ENCODE measurements around the gene ZBTB17.

Gene ZBTB17

GRCh38 chr1:16019644-16020277 is 43.9 kb upstream of the ZBTB17 start:
- TF ChIP-seq RAD21 (IDR thresholded peaks at IDR 0.05; ENCODE audit: low read depth) (no peak), TEAD4 (IDR thresholded peaks at IDR 0.05) (no peak), CREB1 (IDR thresholded peaks at IDR 0.05; ENCODE audit: low read depth) (no peak), TCF12 (IDR thresholded peaks at IDR 0.05; ENCODE audit: low read depth) (no peak), ZBTB7A (IDR thresholded peaks at IDR 0.05; ENCODE audit: low read depth) (no peak), MAX (IDR thresholded peaks at IDR 0.05) (no peak), EGR1 (IDR thresholded peaks at IDR 0.05) (no peak), YY1 (IDR thresholded peaks at IDR 0.05; ENCODE audit: low read depth) (no peak), NFIC (IDR thresholded peaks at IDR 0.05) (no peak), TAF1 (IDR thresholded peaks at IDR 0.05; ENCODE audit: low read depth) (no peak), USF1 (IDR thresholded peaks at IDR 0.05) (no peak), FOXM1 (IDR thresholded peaks at IDR 0.05; ENCODE audit: borderline replicate concordance, low read depth) (no peak), EP300 (IDR thresholded peaks at IDR 0.05; ENCODE audit: borderline replicate concordance) (no peak), REST (IDR thresholded peaks at IDR 0.05; ENCODE audit: low read depth) (no peak), CEBPB (IDR thresholded peaks at IDR 0.05) (no peak)

GRCh38 chr1:16018749-16019643 is 43.1 kb upstream of the ZBTB17 start:
- TF ChIP-seq NFIC (IDR thresholded peaks at IDR 0.05) = no peak
- TF ChIP-seq TAF1 (IDR thresholded peaks at IDR 0.05; ENCODE audit: low read depth) = no peak
- TF ChIP-seq MAX (IDR thresholded peaks at IDR 0.05) = no peak

GRCh38 chr1:16018308-16018707 is 42.4 kb upstream of the ZBTB17 start:
- TF ChIP-seq FOXM1 (IDR thresholded peaks at IDR 0.05; ENCODE audit: borderline replicate concordance, low read depth) = no peak

- TF ChIP-seq YY1 (IDR thresholded peaks at IDR 0.05; ENCODE audit: low read depth) (no peak), USF1 (IDR thresholded peaks at IDR 0.05) (no peak), EP300 (IDR thresholded peaks at IDR 0.05; ENCODE audit: borderline replicate concordance) (no peak), MAX (IDR thresholded peaks at IDR 0.05) (no peak), REST (IDR thresholded peaks at IDR 0.05; ENCODE audit: low read depth) (no peak), ZBTB7A (IDR thresholded peaks at IDR 0.05; ENCODE audit: low read depth) (no peak), NFIC (IDR thresholded peaks at IDR 0.05) (no peak), TAF1 (IDR thresholded peaks at IDR 0.05; ENCODE audit: low read depth) (no peak), CREB1 (IDR thresholded peaks at IDR 0.05; ENCODE audit: low read depth) (no peak), FOXM1 (IDR thresholded peaks at IDR 0.05; ENCODE audit: borderline replicate concordance, low read depth) (no peak), CEBPB (IDR thresholded peaks at IDR 0.05) (no peak), EGR1 (IDR thresholded peaks at IDR 0.05) (no peak), TCF12 (IDR thresholded peaks at IDR 0.05; ENCODE audit: low read depth) (no peak), RAD21 (IDR thresholded peaks at IDR 0.05; ENCODE audit: low read depth) (no peak), TEAD4 (IDR thresholded peaks at IDR 0.05) (no peak)
These were observed 41.8 kb upstream of the ZBTB17 start, which contains the start of gene HSPB7 for GRCh38 chr1:16017461-16018303. HSPB7 (minus strand) TSS chr1:16018043; CDS start chr1:16017963, 80 bp downstream.

- TF ChIP-seq TAF1 (IDR thresholded peaks at IDR 0.05; ENCODE audit: low read depth) = no peak
- TF ChIP-seq TCF12 (IDR thresholded peaks at IDR 0.05; ENCODE audit: low read depth) = no peak
- TF ChIP-seq ZBTB7A (IDR thresholded peaks at IDR 0.05; ENCODE audit: low read depth) = no peak
- TF ChIP-seq REST (IDR thresholded peaks at IDR 0.05; ENCODE audit: low read depth) = no peak
- TF ChIP-seq MAX (IDR thresholded peaks at IDR 0.05) = no peak
- TF ChIP-seq TEAD4 (IDR thresholded peaks at IDR 0.05) = no peak
These were observed 41.2 kb upstream of the ZBTB17 start for GRCh38 chr1:16017076-16017460.

Measured in Ishikawa (cell line).